Measurements from ENCODE around the gene NCR1.
"Not testable (repeated sequence)": the region's sequence is repeated elsewhere in the genome, so short reads cannot be mapped to it uniquely, and the experiment has no call there.

Gene NCR1

GRCh38 chr19:54916822-54917221 lies 10.9 kb downstream of the NCR1 start:
- DNase-seq, result no peak

GRCh38 chr19:54918499-54918898 lies 12.6 kb downstream of the NCR1 start:
- no peak for DNase-seq

DNA sequence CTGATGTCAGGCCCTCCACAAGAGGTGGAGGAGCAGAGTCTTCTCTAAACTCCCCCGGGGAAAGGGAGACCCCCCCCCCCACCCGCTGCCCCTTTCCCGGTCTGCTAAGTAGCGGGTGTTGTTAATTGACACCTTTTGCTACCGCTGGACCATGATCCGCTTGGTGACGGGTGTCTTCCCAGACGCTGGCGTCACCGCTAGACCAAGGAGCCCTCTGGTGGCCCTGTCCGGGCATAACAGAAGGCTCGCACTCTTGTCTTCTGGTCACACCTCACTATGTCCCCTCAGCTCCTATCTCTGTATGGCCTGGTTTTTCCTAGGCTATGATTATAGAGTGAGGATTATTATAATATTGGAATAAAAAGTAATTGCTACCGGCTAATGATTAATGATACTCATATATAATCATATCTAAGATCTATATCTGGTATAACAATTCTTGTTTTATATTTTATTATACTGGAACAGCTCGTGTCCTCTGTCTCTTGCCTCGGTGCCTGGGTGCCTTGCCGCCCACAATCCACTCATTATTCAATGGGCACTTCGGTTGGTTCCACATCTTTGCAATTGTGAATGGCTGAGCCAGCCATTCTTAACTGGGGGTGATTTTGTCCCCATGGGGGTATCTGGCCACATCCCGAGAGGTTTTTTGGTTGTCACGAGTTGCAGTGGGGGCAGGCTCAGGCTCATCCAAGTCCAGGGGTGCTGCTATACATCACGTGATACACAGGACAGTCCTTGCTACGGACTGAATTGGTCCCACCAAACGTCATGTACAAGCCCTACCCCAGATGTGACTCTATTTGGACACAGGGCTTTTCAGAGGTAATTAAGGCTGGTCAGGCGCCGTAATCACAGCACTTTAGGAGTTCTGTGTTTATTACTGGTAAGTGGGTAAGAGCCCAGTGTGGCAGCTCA lies 14.0 kb downstream of the NCR1 start:
- peak; percentile 22 for DNase-seq

GRCh38 chr19:54921082-54921481 lies 15.1 kb downstream of the NCR1 start:
- no peak for DNase-seq

DNA sequence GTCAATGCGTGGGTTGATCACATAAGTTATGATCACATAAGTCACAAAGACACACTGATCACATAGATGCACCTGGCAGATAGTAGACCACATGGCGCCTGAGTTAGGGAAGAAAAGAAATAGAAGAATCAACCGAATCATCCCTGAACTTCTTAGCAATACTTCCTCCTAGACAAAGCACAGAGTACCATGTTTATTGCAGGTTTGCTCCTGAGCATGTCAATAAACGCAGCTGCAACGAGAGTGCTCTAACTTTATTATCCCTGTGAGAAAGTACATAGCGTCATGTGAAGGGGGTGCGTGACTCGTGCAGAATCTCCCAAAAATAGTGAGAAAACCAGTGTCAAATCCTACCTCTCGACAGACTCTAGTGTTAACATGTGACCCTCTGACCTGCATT lies 17.3 kb downstream of the NCR1 start:
- no peak for DNase-seq

GRCh38 chr19:54928299-54928698 lies 22.4 kb downstream of the NCR1 start:
- no peak for DNase-seq

DNA sequence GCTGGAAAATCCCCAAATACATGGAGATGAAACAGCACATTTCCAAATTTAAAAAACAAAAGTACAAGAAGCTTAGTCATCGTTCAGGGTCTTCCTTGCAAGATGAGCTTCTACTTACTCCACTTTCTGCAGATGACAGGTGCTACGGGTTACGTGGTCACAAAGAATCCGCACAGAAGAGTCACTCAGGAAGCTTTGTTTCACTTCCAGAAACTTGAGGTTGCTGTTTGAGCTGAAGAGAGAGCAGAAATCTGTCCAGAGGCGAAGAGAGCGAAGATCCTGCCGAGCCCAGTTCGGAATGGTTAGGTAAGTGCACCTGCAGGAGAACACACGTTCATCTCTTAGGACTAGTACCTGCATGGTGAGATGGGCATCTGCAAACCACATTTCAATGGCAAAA lies 32.0 kb downstream of the NCR1 start:
- DNase-seq, result no peak

DNA sequence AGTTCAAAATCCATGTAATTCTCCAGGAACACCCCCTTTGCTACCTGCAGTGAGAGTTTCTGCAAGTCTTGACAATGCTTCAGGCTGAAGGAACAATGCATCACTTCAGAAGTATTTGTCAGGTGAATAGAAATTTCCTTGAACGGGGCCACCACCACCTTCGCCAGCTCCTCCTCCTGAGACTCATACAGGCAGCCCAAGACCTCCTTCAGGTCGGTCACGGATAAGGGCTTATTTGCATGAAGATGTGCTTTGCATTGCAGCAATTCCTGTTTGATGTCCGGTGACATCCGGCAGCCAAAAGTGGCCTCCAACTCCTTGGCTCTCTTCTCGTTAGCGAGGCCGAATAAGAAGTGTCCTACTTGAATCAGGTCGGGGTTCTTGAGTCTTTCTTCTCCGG lies 33.0 kb downstream of the NCR1 start:
- DNase-seq, result no peak

DNA sequence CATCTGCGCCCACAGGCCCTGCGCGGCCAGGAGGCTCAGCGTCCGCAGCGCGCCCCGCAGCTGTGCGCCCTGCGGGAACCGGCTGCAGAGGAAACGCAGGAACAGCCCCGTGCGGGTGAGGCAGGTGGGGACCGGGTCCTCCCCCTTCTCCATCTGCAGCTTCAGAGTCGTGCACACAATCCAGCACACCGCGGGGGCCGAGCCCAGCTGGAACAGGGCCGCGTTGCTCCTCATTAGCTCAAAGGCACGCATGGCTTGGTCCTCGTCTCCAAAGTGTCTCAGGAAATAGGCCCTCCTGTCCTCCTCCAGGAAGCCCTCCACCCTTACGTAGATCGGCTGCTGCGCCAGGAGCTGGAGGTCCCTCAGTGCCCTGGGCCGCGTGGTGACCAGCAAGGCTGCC lies 33.6 kb downstream of the NCR1 start:
- DNase-seq, result not testable (repeated sequence)

- not testable (repeated sequence) for DNase-seq
Observed at GRCh38 chr19:54943772-54944361, 37.9 kb downstream of the NCR1 start.

DNA sequence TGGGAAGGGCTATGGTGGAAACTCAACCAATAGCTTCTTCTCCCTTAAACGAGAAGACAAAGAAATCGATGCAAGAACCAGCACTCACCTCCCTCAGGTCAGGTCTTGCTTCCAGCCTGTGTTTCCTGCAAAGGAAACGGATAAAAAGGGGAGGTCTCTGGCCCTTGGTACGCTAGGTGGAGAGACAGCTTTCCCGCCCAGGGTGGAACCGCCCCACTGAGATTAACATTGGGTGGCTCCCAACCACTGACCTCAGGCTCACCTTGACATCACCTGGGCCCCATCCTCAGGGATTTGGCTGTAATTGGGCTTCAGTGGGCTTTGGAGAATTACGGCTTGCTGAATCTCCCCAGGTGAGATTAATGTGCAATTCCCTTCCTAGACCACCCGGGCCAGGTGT lies 41.4 kb downstream of the NCR1 start, which contains the start of gene NLRP7:
NLRP7 (minus strand) TSS at position 150 of the 400 bp plus-strand sequence.
- DNase-seq, result no peak

DNA sequence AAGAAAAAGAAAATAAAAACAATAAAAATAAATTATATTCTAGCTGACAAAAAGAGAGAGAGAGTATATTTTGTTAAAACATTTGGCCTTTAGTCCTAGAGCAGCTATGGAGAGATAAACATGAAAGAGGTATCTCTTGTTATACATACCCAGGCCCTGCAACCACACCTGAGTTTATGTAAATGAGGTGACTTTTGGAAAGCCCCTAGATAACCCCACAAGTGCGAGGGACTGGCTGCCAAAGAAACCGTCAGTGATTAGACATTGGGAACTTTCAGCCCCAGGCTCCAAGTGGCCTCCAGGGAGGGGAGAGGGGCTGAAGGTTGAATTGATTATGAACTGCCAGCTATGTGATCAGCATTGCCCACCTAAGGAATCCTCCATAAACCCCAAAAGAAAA lies 43.5 kb downstream of the NCR1 start:
- no peak for DNase-seq

- DNase-seq, result not testable (repeated sequence)
Observed at GRCh38 chr19:54950580-54950979, 44.6 kb downstream of the NCR1 start.

- DNase-seq, result no peak
Observed at GRCh38 chr19:54952591-54953344, 46.8 kb downstream of the NCR1 start.

DNA sequence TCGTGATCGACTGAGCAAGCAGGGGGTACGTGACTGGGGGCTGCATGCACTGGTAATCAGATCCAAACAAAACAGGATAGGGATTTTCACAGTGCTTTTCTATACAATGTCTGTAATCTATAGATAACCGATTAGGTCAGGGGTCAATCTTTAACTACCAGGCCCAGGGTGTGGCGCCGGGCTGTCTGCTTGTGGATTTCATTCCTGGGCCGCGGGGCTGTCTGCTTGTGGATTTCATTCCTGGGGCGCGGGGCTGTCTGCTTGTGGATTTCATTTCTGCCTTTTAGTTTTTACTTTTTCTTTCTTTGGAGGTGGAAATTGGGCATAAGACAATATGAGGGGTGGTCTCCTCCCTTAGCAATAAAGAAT lies 47.4 kb downstream of the NCR1 start:
- not testable (repeated sequence) for DNase-seq

DNA sequence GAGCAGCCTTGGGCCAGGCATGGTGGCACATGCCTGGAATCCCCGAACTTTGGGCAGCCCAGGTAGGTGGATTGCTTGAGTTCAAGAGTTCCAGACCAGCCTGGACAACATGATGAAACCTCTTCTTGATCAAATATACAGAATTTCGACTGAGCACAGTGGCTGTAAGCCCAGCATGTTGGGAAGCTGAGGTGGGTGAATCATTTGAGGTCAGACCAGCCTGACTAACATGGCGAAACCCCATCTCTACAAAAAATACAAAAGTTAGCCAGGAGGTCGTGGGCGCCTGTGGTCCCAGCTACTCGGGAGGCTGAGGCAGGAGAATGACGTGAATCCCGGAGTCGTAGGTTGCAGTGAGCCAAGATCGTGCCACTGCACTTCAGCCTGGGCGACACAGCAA lies 49.4 kb downstream of the NCR1 start:
- no peak for DNase-seq

DNA sequence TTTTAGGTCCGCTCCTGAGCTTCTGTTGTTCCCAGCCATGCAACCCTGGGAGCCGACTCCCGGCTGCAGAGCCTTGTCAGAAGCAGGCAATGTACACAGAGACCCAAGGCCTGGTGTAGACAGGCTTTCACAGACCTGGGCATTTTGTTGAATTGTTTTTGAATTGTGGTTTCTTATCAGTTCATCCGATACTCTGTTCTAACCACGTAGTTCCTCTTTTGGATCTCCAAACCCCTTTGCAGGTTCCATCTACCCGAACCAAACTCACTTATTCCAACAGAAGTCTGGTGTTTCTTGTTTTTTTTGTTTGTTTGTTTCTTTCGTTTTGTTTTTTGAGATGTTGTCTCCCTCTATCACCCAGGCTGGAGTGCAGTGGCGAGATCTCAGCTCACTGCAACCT lies 53.9 kb downstream of the NCR1 start:
- no peak for DNase-seq
